ENCODE results near the gene SIVA1.
A peak's percentile ranks its signal among the peaks of the same experiment; 100 is the strongest.
"Not testable (repeated sequence)": the region's sequence is repeated elsewhere in the genome, so short reads cannot be mapped to it uniquely, and the experiment has no call there.

SIVA1 gene

GRCh38 chr14:104726600-104727451 is 26.1 kb upstream of the SIVA1 start:
- CTCF ChIA-PET: no interaction called here
- POLR2A ChIA-PET: interaction anchor here (2.7 kb wide), 1 partner anchor 26 kb away, joined by 18 read pairs; the partner anchor contains the start of gene SIVA1

GRCh38 chr14:104728631-104729030 is 24.3 kb upstream of the SIVA1 start:
- TF ChIP-seq TARDBP (IDR thresholded peaks at IDR 0.05) (no peak), CTBP1 (IDR thresholded peaks at IDR 0.05; ENCODE audit: borderline replicate concordance) (no peak), NFRKB (IDR thresholded peaks at IDR 0.05) (no peak), HDGF (IDR thresholded peaks at IDR 0.05; ENCODE audit: borderline replicate concordance) (no peak), SP1 (IDR thresholded peaks at IDR 0.05) (no peak), BHLHE40 (IDR thresholded peaks at IDR 0.05; ENCODE audit: borderline replicate concordance) (no peak), PKNOX1 (IDR thresholded peaks at IDR 0.05) (no peak), FOXM1 (IDR thresholded peaks at IDR 0.05; ENCODE audit: borderline replicate concordance) (no peak), ARNT (IDR thresholded peaks at IDR 0.05) (no peak), FOXA1 (IDR thresholded peaks at IDR 0.05) (no peak), FOXK2 (IDR thresholded peaks at IDR 0.05) (no peak), LEF1 (IDR thresholded peaks at IDR 0.05; ENCODE audit: borderline replicate concordance) (no peak), SUZ12 (IDR thresholded peaks at IDR 0.05) (no peak), ZNF384 (IDR thresholded peaks at IDR 0.05) (no peak), ELF4 (IDR thresholded peaks at IDR 0.05) (no peak), L3MBTL2 (conservative IDR thresholded peaks at IDR 0.05) (no peak)
- CTCF ChIA-PET: no interaction called here

More at GRCh38 chr14:104726600-104727451, 26.1 kb upstream of the SIVA1 start:
- no peak for DNase-seq (ENCODE audit: extremely low spot score)
- TF ChIP-seq SP1 (IDR thresholded peaks at IDR 0.05) (no peak), FOXA1 (IDR thresholded peaks at IDR 0.05) (no peak), FOXK2 (IDR thresholded peaks at IDR 0.05) (no peak), BHLHE40 (IDR thresholded peaks at IDR 0.05; ENCODE audit: borderline replicate concordance) (no peak), SUZ12 (IDR thresholded peaks at IDR 0.05) (no peak), TARDBP (IDR thresholded peaks at IDR 0.05) (no peak), ELF4 (IDR thresholded peaks at IDR 0.05) (no peak), ARNT (IDR thresholded peaks at IDR 0.05) (no peak), LEF1 (IDR thresholded peaks at IDR 0.05; ENCODE audit: borderline replicate concordance) (no peak), L3MBTL2 (conservative IDR thresholded peaks at IDR 0.05) (no peak), NFRKB (IDR thresholded peaks at IDR 0.05) (no peak), CTBP1 (IDR thresholded peaks at IDR 0.05; ENCODE audit: borderline replicate concordance) (no peak)

GRCh38 chr14:104729176-104729834 is 23.6 kb upstream of the SIVA1 start:
- DNase-seq (ENCODE audit: extremely low spot score); CTCF ChIA-PET: not testable (repeated sequence)
- POLR2A ChIA-PET: interaction anchor here (0.9 kb wide), 1 partner anchor 52 kb away, joined by 3 read pairs; no protein-coding TSS in a partner anchor

More at GRCh38 chr14:104728631-104729030, 24.3 kb upstream of the SIVA1 start:
- POLR2A ChIA-PET: interaction anchor here (0.9 kb wide), 1 partner anchor 51 kb away, joined by 3 read pairs; no protein-coding TSS in a partner anchor
- no peak for DNase-seq (ENCODE audit: extremely low spot score)

GRCh38 chr14:104729835-104730181 is 23.1 kb upstream of the SIVA1 start:
- TF ChIP-seq ZNF384 (IDR thresholded peaks at IDR 0.05): no peak
- POLR2A ChIA-PET: no interaction called here
- CTCF ChIA-PET: no interaction called here
- no peak for DNase-seq (ENCODE audit: extremely low spot score)

- no peak for DNase-seq (ENCODE audit: extremely low spot score)
- TF ChIP-seq CTBP1 (IDR thresholded peaks at IDR 0.05; ENCODE audit: borderline replicate concordance) (no peak), L3MBTL2 (conservative IDR thresholded peaks at IDR 0.05) (no peak), FOXA1 (IDR thresholded peaks at IDR 0.05) (no peak), FOXK2 (IDR thresholded peaks at IDR 0.05) (no peak), HDGF (IDR thresholded peaks at IDR 0.05; ENCODE audit: borderline replicate concordance) (no peak), SP1 (IDR thresholded peaks at IDR 0.05) (no peak)
- ChIA-PET POLR2A (interaction anchor here (0.7 kb wide), 1 partner anchor 22 kb away, joined by 3 read pairs; the partner anchor contains the start of gene SIVA1), CTCF (interaction anchor here (0.5 kb wide), 1 partner anchor 855 kb away, joined by 3 read pairs; no protein-coding TSS in a partner anchor)
Measured at GRCh38 chr14:104730487-104730886, 22.5 kb upstream of the SIVA1 start.

GRCh38 chr14:104731320-104732294 is 21.3 kb upstream of the SIVA1 start:
- peak; percentile 48 for DNase-seq (ENCODE audit: extremely low spot score)
- POLR2A ChIA-PET: interaction anchor here (0.7 kb wide), 1 partner anchor 21 kb away, joined by 3 read pairs; the partner anchor contains the start of gene SIVA1
- TF ChIP-seq TARDBP (IDR thresholded peaks at IDR 0.05): no peak
- no peak for TF ChIP-seq CTBP1 (IDR thresholded peaks at IDR 0.05; ENCODE audit: borderline replicate concordance)
- TF ChIP-seq SP1 (IDR thresholded peaks at IDR 0.05): no peak
- TF ChIP-seq ARNT (IDR thresholded peaks at IDR 0.05): no peak
- no peak for TF ChIP-seq HDGF (IDR thresholded peaks at IDR 0.05; ENCODE audit: borderline replicate concordance)
- TF ChIP-seq BHLHE40 (IDR thresholded peaks at IDR 0.05; ENCODE audit: borderline replicate concordance): no peak
- TF ChIP-seq PKNOX1 (IDR thresholded peaks at IDR 0.05): no peak
- CTCF ChIA-PET: interaction anchor here (0.6 kb wide), 1 partner anchor 21 kb away, joined by 3 read pairs; no protein-coding TSS in a partner anchor
